Measurements from ENCODE around the gene CCNJL.

The CCNJL gene

GRCh38 chr5:160284291-160284873 lies 28.0 kb downstream of the CCNJL start:
- Histone ChIP-seq H3K9me3 (ENCODE audit: control insufficient read depth in 2 of 2, low read length in 2 of 2) (no peaks in the 10 kb centered on the region), H3K9ac (ENCODE audit: low read depth in 1 of 2, low read length in 2 of 2) (no peak overlapping the region), H3K36me3 (ENCODE audit: control insufficient read depth in 2 of 2, insufficient read depth in 2 of 2, low read length in 2 of 2) (no peaks in the 10 kb centered on the region), H3K4me3 (ENCODE audit: low read length in 2 of 2) (no peak overlapping the region), H3K4me1 (ENCODE audit: control insufficient read depth in 2 of 2, insufficient read depth in 2 of 2, low read length in 2 of 2) (peaks cover 32 to 48% of the 10 kb centered on the region in 2 donors), H3K27me3 (ENCODE audit: control insufficient read depth in 2 of 2, insufficient read depth in 2 of 2, low read length in 2 of 2) (no peaks in the 10 kb centered on the region), H3K27ac (ENCODE audit: low read depth in 2 of 2, low read length in 2 of 2) (peak overlapping the region in 1 of 2 donors; percentile 56)

GRCh38 chr5:160281275-160281674 lies 31.1 kb downstream of the CCNJL start:
- Histone ChIP-seq H3K27me3 (ENCODE audit: control insufficient read depth in 2 of 2, insufficient read depth in 2 of 2, low read length in 2 of 2) (no peaks in the 10 kb centered on the region), H3K9ac (ENCODE audit: low read depth in 1 of 2, low read length in 2 of 2) (no peak overlapping the region), H3K4me3 (ENCODE audit: low read length in 2 of 2) (peak overlapping the region in 1 of 2 donors; percentile 61), H3K36me3 (ENCODE audit: control insufficient read depth in 2 of 2, insufficient read depth in 2 of 2, low read length in 2 of 2) (no peaks in the 10 kb centered on the region), H3K27ac (ENCODE audit: low read depth in 2 of 2, low read length in 2 of 2) (peak overlapping the region; percentile 59 to 72), H3K4me1 (ENCODE audit: control insufficient read depth in 2 of 2, insufficient read depth in 2 of 2, low read length in 2 of 2) (peaks cover 28 to 47% of the 10 kb centered on the region in 2 donors), H3K9me3 (ENCODE audit: control insufficient read depth in 2 of 2, low read length in 2 of 2) (no peaks in the 10 kb centered on the region)

- Histone ChIP-seq H3K27ac (ENCODE audit: low read depth in 2 of 2, low read length in 2 of 2) (peak overlapping the region; percentile 59 to 72), H3K9me3 (ENCODE audit: control insufficient read depth in 2 of 2, low read length in 2 of 2) (no peaks in the 10 kb centered on the region), H3K4me3 (ENCODE audit: low read length in 2 of 2) (peak overlapping the region; percentile 1 to 61), H3K27me3 (ENCODE audit: control insufficient read depth in 2 of 2, insufficient read depth in 2 of 2, low read length in 2 of 2) (no peaks in the 10 kb centered on the region), H3K36me3 (ENCODE audit: control insufficient read depth in 2 of 2, insufficient read depth in 2 of 2, low read length in 2 of 2) (no peaks in the 10 kb centered on the region), H3K9ac (ENCODE audit: low read depth in 1 of 2, low read length in 2 of 2) (no peak overlapping the region), H3K4me1 (ENCODE audit: control insufficient read depth in 2 of 2, insufficient read depth in 2 of 2, low read length in 2 of 2) (peaks cover 28 to 42% of the 10 kb centered on the region in 2 donors)
These were observed 31.8 kb downstream of the CCNJL start for GRCh38 chr5:160280384-160281095.

GRCh38 chr5:160278343-160278742 lies 34.0 kb downstream of the CCNJL start:
- Histone ChIP-seq H3K9ac (ENCODE audit: low read depth in 1 of 2, low read length in 2 of 2) (no peak overlapping the region), H3K4me3 (ENCODE audit: low read length in 2 of 2) (peak overlapping the region in 1 of 2 donors; percentile 3), H3K27ac (ENCODE audit: low read depth in 2 of 2, low read length in 2 of 2) (no peak overlapping the region), H3K27me3 (ENCODE audit: control insufficient read depth in 2 of 2, insufficient read depth in 2 of 2, low read length in 2 of 2) (no peaks in the 10 kb centered on the region), H3K36me3 (ENCODE audit: control insufficient read depth in 2 of 2, insufficient read depth in 2 of 2, low read length in 2 of 2) (no peaks in the 10 kb centered on the region), H3K4me1 (ENCODE audit: control insufficient read depth in 2 of 2, insufficient read depth in 2 of 2, low read length in 2 of 2) (peaks cover 24 to 34% of the 10 kb centered on the region in 2 donors), H3K9me3 (ENCODE audit: control insufficient read depth in 2 of 2, low read length in 2 of 2) (no peaks in the 10 kb centered on the region)

GRCh38 chr5:160274483-160274931 lies 37.9 kb downstream of the CCNJL start:
- no peak overlapping the region for H3K4me3 ChIP-seq (ENCODE audit: low read length in 2 of 2)
- no peaks in the 10 kb centered on the region for H3K36me3 ChIP-seq (ENCODE audit: control insufficient read depth in 2 of 2, insufficient read depth in 2 of 2, low read length in 2 of 2)
- no peak overlapping the region for H3K27ac ChIP-seq (ENCODE audit: low read depth in 2 of 2, low read length in 2 of 2)
- H3K4me1 ChIP-seq (ENCODE audit: control insufficient read depth in 2 of 2, insufficient read depth in 2 of 2, low read length in 2 of 2): peaks cover 35 to 44% of the 10 kb centered on the region in 2 donors
- no peaks in the 10 kb centered on the region for H3K27me3 ChIP-seq (ENCODE audit: control insufficient read depth in 2 of 2, insufficient read depth in 2 of 2, low read length in 2 of 2)
- H3K9me3 ChIP-seq (ENCODE audit: control insufficient read depth in 2 of 2, low read length in 2 of 2): no peaks in the 10 kb centered on the region
- H3K9ac ChIP-seq (ENCODE audit: low read depth in 1 of 2, low read length in 2 of 2): no peak overlapping the region

GRCh38 chr5:160272889-160273288 lies 39.5 kb downstream of the CCNJL start:
- Histone ChIP-seq H3K9me3 (ENCODE audit: control insufficient read depth in 2 of 2, low read length in 2 of 2) (no peaks in the 10 kb centered on the region), H3K36me3 (ENCODE audit: control insufficient read depth in 2 of 2, insufficient read depth in 2 of 2, low read length in 2 of 2) (peaks cover 0 to 5% of the 10 kb centered on the region in 2 donors), H3K9ac (ENCODE audit: low read depth in 1 of 2, low read length in 2 of 2) (peak overlapping the region in 1 of 2 donors; percentile 5), H3K27ac (ENCODE audit: low read depth in 2 of 2, low read length in 2 of 2) (peak overlapping the region; percentile 78 to 85), H3K4me1 (ENCODE audit: control insufficient read depth in 2 of 2, insufficient read depth in 2 of 2, low read length in 2 of 2) (peaks cover 41 to 46% of the 10 kb centered on the region in 2 donors), H3K4me3 (ENCODE audit: low read length in 2 of 2) (peak overlapping the region in 1 of 2 donors; percentile 9), H3K27me3 (ENCODE audit: control insufficient read depth in 2 of 2, insufficient read depth in 2 of 2, low read length in 2 of 2) (no peaks in the 10 kb centered on the region)

- no peak overlapping the region for H3K4me3 ChIP-seq (ENCODE audit: low read length in 2 of 2)
- H3K4me1 ChIP-seq (ENCODE audit: control insufficient read depth in 2 of 2, insufficient read depth in 2 of 2, low read length in 2 of 2): peaks cover 41 to 46% of the 10 kb centered on the region in 2 donors
- H3K27me3 ChIP-seq (ENCODE audit: control insufficient read depth in 2 of 2, insufficient read depth in 2 of 2, low read length in 2 of 2): no peaks in the 10 kb centered on the region
- peak overlapping the region; percentile 5 to 9 for H3K9ac ChIP-seq (ENCODE audit: low read depth in 1 of 2, low read length in 2 of 2)
- no peaks in the 10 kb centered on the region for H3K9me3 ChIP-seq (ENCODE audit: control insufficient read depth in 2 of 2, low read length in 2 of 2)
- peak overlapping the region; percentile 78 to 85 for H3K27ac ChIP-seq (ENCODE audit: low read depth in 2 of 2, low read length in 2 of 2)
- H3K36me3 ChIP-seq (ENCODE audit: control insufficient read depth in 2 of 2, insufficient read depth in 2 of 2, low read length in 2 of 2): peaks cover 0 to 5% of the 10 kb centered on the region in 2 donors
These were observed 40.1 kb downstream of the CCNJL start for GRCh38 chr5:160272264-160272663.

GRCh38 chr5:160271836-160272235 lies 40.5 kb downstream of the CCNJL start:
- Histone ChIP-seq H3K4me1 (ENCODE audit: control insufficient read depth in 2 of 2, insufficient read depth in 2 of 2, low read length in 2 of 2) (peaks cover 41 to 49% of the 10 kb centered on the region in 2 donors), H3K4me3 (ENCODE audit: low read length in 2 of 2) (no peak overlapping the region), H3K36me3 (ENCODE audit: control insufficient read depth in 2 of 2, insufficient read depth in 2 of 2, low read length in 2 of 2) (peaks cover 0 to 5% of the 10 kb centered on the region in 2 donors), H3K27me3 (ENCODE audit: control insufficient read depth in 2 of 2, insufficient read depth in 2 of 2, low read length in 2 of 2) (no peaks in the 10 kb centered on the region), H3K9me3 (ENCODE audit: control insufficient read depth in 2 of 2, low read length in 2 of 2) (no peaks in the 10 kb centered on the region), H3K9ac (ENCODE audit: low read depth in 1 of 2, low read length in 2 of 2) (peak overlapping the region; percentile 13 to 28), H3K27ac (ENCODE audit: low read depth in 2 of 2, low read length in 2 of 2) (peak overlapping the region; percentile 78 to 85)

GRCh38 chr5:160271396-160271795 lies 41.0 kb downstream of the CCNJL start:
- Histone ChIP-seq H3K36me3 (ENCODE audit: control insufficient read depth in 2 of 2, insufficient read depth in 2 of 2, low read length in 2 of 2) (peaks cover 0 to 5% of the 10 kb centered on the region in 2 donors), H3K9me3 (ENCODE audit: control insufficient read depth in 2 of 2, low read length in 2 of 2) (no peaks in the 10 kb centered on the region), H3K9ac (ENCODE audit: low read depth in 1 of 2, low read length in 2 of 2) (peak overlapping the region; percentile 28 to 64), H3K4me3 (ENCODE audit: low read length in 2 of 2) (peak overlapping the region; percentile 14 to 32), H3K27ac (ENCODE audit: low read depth in 2 of 2, low read length in 2 of 2) (peak overlapping the region; percentile 78 to 85), H3K27me3 (ENCODE audit: control insufficient read depth in 2 of 2, insufficient read depth in 2 of 2, low read length in 2 of 2) (no peaks in the 10 kb centered on the region), H3K4me1 (ENCODE audit: control insufficient read depth in 2 of 2, insufficient read depth in 2 of 2, low read length in 2 of 2) (peaks cover 41 to 50% of the 10 kb centered on the region in 2 donors)

GRCh38 chr5:160270704-160271103 lies 41.7 kb downstream of the CCNJL start:
- Histone ChIP-seq H3K36me3 (ENCODE audit: control insufficient read depth in 2 of 2, insufficient read depth in 2 of 2, low read length in 2 of 2) (peaks cover 0 to 5% of the 10 kb centered on the region in 2 donors), H3K27me3 (ENCODE audit: control insufficient read depth in 2 of 2, insufficient read depth in 2 of 2, low read length in 2 of 2) (no peaks in the 10 kb centered on the region), H3K27ac (ENCODE audit: low read depth in 2 of 2, low read length in 2 of 2) (peak overlapping the region; percentile 78 to 85), H3K4me1 (ENCODE audit: control insufficient read depth in 2 of 2, insufficient read depth in 2 of 2, low read length in 2 of 2) (peaks cover 43 to 53% of the 10 kb centered on the region in 2 donors), H3K9ac (ENCODE audit: low read depth in 1 of 2, low read length in 2 of 2) (peak overlapping the region; percentile 44 to 64), H3K4me3 (ENCODE audit: low read length in 2 of 2) (no peak overlapping the region), H3K9me3 (ENCODE audit: control insufficient read depth in 2 of 2, low read length in 2 of 2) (no peaks in the 10 kb centered on the region)

Measured in mucosa of rectum (tissue), 2 donors.